ENCODE measurements around the gene UNC45B. TPM values are rescaled to one million over a fixed set of nuclear protein-coding genes. Genes with fewer than 3 reads are reported as not detected.

UNC45B gene
- total RNA-seq, 3 donors from 2014 or later, result 0.05 TPM; not detected in 2

GRCh38 chr17:35162755-35163154, 15.1 kb downstream of the UNC45B start:
- ATAC-seq (no peak), DNase-seq (no peak)
- no peaks in the 10 kb centered on the region for H3K4me1 ChIP-seq (ENCODE audit: low read depth)
- H3K9me3 ChIP-seq, result no peaks in the 10 kb centered on the region
- intact Hi-C loops (cut with DNase I, micrococcal nuclease), result no loop called here
- H3K4me3 ChIP-seq, result no peak overlapping the region
- no peaks in the 10 kb centered on the region for H3K36me3 ChIP-seq (ENCODE audit: low read depth)
- TF ChIP-seq CTCF (IDR thresholded peaks at IDR 0.05), result no peak

GRCh38 chr17:35163886-35164285, 16.3 kb downstream of the UNC45B start:
- Histone ChIP-seq H3K4me1 (ENCODE audit: low read depth) (no peaks in the 10 kb centered on the region), H3K36me3 (ENCODE audit: low read depth) (no peaks in the 10 kb centered on the region), H3K9me3 (no peaks in the 10 kb centered on the region), H3K4me3 (no peak overlapping the region)
- DNase-seq (no peak), ATAC-seq (no peak)
- TF ChIP-seq CTCF (IDR thresholded peaks at IDR 0.05), result no peak
- intact Hi-C loops (cut with DNase I, micrococcal nuclease), result no loop called here

- TF ChIP-seq CTCF (IDR thresholded peaks at IDR 0.05), result no peak
- intact Hi-C loops (cut with DNase I, micrococcal nuclease), result no loop called here
- Histone ChIP-seq H3K4me1 (ENCODE audit: low read depth) (no peaks in the 10 kb centered on the region), H3K36me3 (ENCODE audit: low read depth) (no peaks in the 10 kb centered on the region), H3K9me3 (no peaks in the 10 kb centered on the region), H3K4me3 (no peak overlapping the region)
- DNase-seq (no peak), ATAC-seq (no peak)
These were observed 17.1 kb downstream of the UNC45B start for GRCh38 chr17:35164716-35165115.

- DNase-seq, result no peak
- ATAC-seq, result no peak
- Histone ChIP-seq H3K4me1 (ENCODE audit: low read depth) (no peaks in the 10 kb centered on the region), H3K9me3 (no peaks in the 10 kb centered on the region), H3K4me3 (no peak overlapping the region), H3K36me3 (ENCODE audit: low read depth) (no peaks in the 10 kb centered on the region)
- intact Hi-C loops (cut with DNase I, micrococcal nuclease), result no loop called here
- TF ChIP-seq CTCF (IDR thresholded peaks at IDR 0.05), result no peak
These were observed 18.9 kb downstream of the UNC45B start for GRCh38 chr17:35166526-35166925.

GRCh38 chr17:35167046-35167445, 19.4 kb downstream of the UNC45B start:
- Histone ChIP-seq H3K36me3 (ENCODE audit: low read depth) (no peaks in the 10 kb centered on the region), H3K4me1 (ENCODE audit: low read depth) (no peaks in the 10 kb centered on the region), H3K9me3 (no peaks in the 10 kb centered on the region), H3K4me3 (no peak overlapping the region)
- DNase-seq, result no peak
- no peak for ATAC-seq
- intact Hi-C loops (cut with DNase I, micrococcal nuclease), result no loop called here
- TF ChIP-seq CTCF (IDR thresholded peaks at IDR 0.05), result no peak

- no peak for TF ChIP-seq CTCF (IDR thresholded peaks at IDR 0.05)
- H3K9me3 ChIP-seq, result no peaks in the 10 kb centered on the region
- H3K36me3 ChIP-seq (ENCODE audit: low read depth), result no peaks in the 10 kb centered on the region
- intact Hi-C loops (cut with DNase I, micrococcal nuclease), result no loop called here
- no peaks in the 10 kb centered on the region for H3K4me1 ChIP-seq (ENCODE audit: low read depth)
- DNase-seq (no peak), ATAC-seq (no peak)
- no peak overlapping the region for H3K4me3 ChIP-seq
These were observed 20.0 kb downstream of the UNC45B start for GRCh38 chr17:35167666-35168065.
